ENCODE data around the gene BTNL3.
"Not testable (repeated sequence)": the region's sequence is repeated elsewhere in the genome, so short reads cannot be mapped to it uniquely, and the experiment has no call there.

BTNL3 gene

DNA sequence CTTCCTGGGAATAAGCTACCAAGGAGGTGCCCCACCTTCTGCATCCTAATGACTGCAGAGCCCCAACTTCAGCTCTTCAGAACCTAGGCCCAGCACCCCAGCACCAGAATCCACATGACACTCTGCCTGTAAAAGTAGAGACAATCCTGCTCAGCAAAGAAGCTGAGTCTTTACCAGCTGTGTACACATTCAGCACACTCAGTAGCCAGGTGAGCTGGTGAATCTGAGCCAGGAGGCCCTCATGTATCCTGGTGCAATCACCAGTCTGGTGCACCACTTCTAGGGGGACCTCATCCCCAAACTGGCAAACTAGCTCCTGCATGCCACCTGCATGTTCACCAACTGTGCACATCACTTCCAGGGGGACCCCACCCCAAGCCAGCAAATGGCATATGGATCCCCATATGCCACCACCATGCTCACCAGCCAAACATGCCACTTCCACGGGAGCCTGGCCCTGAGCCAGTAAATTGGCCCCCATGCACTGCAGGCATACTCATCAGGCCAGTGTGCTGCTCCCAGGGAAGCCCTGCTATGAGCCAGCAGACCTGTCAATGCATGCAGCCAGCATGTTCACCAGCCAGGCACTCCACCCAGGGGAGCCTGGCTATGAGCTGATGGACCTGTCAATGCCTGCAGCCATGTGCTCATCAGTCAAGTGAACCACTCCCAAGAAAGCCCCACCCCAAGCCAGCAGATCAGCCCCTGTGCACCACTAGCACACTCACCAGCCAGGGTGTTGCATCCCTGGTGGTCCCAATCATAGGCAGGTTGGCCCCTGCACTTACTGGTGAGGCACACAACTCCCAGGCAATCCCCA, 35.8 kb downstream of the BTNL3 start:
- no peak for DNase-seq

DNA sequence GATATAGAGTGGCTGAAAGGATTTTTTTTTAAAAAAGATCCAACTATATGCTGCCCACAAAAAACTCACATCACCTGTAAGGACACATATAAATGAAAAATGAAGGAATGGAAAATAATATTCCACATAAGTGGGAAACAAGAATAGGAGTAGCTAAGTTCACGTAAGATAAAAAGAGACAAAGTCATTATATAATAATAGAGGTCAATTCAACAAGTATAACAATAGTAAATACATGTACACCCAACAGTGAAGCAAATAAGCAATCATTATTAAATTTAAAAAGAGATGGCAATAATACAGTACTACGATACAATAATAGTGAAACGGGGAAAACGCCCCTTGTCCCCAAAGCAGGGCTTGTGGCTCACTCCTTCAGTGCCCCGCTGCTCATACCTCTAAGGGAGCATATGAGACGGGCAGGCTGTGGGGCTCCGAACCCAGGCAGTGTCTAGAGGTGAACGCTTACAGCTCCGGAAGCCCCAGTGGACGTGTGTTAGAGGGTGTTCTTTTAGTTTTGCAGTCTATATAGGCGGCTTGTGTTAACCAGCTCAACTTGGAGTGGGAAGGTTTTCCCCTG, 38.9 kb downstream of the BTNL3 start:
- no peak for DNase-seq

DNA sequence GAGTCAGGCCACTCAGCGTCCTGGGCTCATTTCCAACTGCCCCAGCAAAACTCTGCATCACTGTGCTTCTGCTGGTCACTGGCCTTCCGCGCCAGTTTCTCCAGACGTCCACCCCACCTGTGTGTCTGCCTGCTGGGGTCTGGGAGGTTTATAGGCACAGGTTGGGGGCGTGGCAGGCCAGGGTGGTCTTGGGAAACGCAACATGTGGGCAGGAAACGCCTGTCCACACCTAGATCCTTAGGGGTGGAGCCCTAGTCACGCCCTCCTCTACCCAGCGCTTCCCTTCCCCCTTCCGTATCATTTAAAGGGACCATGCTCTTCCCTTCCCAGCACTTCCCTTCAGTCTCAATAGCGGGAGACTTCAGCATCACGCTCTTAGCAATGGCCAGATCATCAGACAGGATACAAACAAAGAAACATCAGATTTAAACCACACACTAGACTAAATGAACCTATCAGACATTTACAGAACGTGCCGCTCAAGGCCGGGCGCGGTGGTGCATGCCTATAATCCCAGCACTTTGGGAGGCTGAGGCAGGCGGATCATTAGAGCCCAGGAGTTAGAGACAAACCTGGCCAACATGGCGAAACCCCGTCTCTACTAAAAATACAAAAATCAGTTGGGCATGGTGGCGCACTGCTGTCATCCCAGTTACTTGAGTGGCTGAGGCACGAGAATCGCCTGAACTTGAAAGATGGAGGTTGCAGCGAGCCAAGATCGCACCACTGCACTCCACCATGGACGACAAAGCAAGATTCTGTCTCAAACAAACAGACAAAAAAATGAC, 39.6 kb downstream of the BTNL3 start:
- DNase-seq = no peak

DNA sequence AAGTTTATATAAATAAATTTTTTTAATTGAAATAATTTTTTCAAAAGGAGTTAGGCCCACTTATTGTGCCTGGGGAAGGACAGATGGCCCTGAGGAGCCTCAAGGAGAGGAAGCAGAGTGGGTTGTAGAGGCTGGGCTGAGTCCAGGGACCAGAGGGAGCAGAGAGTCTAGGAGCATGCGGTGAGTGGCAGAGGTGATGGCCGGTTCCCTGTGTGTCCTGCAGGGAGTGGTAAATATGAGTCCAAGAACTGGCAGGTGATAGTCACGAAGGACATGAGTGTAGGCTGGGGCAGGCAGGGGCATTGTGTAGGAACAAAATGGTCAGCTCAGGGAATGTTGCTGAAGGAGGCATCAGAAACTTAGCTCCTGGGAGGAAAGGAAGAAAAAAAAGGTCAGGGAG, 43.1 kb downstream of the BTNL3 start:
- DNase-seq = no peak

DNA sequence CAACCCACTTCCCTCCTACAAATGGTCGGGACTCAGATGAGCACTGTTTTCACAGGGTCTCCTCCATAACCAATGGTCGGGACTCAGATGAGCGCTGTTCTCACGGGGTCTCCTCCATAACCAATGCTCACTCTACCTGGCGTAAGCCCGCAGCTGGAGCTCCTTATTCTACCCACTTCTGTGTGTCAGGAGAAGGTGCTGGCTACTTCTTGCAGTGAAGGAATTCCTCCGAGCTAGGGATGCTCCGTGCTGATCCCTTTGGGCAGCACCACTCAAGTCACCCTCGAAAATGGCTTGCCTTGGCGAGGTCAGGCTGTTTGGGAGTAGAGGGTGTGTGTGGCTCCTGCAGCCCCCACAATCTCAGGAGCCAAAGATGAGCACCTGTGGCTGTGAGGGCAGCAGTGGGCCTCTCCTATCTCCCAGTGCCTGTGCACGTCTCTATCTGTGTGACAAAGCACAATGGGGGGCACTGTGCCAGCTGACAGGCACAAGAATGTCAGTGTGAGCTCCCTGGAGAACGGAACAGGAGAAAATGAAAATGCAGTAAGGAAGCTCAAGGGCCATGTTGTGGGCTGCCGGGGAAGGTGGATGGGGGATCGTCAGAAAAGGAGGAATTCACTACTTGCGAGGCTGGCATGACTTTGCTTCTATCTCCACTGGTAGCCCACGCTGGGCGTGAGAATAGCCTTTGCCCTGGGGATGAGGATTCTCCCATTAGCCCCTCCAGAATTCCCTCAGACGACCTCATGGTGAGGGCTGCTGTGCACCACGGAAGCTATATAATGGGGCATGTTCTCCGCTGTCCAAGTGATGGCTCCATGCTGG, 47.6 kb downstream of the BTNL3 start:
- no peak for DNase-seq

DNA sequence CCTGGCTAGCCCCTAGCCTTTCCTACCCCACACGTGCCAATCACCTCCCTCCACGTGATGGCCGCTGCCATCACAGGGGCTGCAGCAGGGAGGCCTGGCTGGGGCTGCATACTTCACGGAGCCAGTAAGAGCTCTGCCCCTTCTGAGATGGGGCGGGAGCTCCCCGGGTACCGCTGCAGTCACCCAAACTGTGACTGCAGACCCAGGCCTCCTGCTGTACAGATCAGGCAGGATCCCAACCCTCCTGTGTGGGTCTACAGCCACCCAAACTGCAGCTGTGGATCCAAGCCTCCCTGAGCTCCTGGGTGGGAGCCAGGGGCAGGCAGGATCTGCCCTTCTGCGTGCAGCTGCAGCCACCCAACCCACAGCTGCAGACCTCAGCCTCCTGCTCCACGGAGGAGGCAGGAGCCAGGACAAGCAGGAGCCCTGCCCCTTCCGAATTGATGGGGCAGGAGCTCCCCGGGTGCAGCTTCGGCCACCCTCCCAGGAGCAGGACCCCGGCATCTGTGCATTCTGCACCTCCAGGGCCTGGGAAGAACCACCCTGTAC, 48.2 kb downstream of the BTNL3 start:
- no peak for DNase-seq

DNA sequence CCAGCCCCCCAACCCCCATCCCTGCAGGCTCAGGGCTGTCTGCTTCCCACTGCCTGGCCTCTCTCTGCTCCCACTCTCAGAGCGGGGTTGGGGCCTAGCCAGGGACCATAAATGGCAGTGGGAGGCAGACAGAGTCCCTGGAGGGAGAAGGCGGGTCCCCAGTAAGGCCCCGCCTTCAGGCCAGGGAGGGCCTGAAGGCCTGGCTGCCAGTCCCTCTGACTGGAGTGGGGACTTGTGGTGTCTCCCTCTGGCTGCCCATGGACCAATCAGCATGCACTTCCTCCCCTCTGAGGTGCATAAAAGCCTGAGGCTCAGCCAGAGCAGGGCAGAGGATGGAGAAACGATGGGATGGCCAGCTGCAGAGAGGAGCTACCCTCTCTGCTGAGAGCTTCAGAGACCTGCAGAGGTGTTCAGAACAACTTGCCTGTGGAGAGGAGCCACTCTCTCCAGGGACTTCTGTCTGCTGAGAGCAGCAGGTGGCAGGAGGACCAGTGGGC, 48.8 kb downstream of the BTNL3 start:
- no peak for DNase-seq

DNA sequence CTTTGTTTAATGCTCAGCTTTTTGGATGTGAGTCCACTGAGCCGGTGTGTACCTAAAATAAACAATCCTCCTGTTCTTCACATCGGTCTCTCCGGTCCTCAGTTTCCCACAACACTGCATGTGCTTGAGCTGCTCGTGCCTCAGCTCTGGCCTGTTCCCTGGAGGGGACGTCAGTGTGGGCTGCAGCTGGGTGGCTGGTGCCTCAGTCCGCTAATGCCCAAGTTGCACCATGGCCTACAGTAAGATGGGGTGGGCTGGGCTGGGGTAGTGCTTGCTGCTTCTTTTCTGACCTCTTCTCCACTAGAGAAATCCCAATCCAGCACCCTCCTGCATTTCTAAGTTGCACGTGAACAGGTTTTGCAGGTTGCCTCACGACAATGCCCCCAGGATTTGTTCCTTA, 50.8 kb downstream of the BTNL3 start:
- no peak for DNase-seq

DNA sequence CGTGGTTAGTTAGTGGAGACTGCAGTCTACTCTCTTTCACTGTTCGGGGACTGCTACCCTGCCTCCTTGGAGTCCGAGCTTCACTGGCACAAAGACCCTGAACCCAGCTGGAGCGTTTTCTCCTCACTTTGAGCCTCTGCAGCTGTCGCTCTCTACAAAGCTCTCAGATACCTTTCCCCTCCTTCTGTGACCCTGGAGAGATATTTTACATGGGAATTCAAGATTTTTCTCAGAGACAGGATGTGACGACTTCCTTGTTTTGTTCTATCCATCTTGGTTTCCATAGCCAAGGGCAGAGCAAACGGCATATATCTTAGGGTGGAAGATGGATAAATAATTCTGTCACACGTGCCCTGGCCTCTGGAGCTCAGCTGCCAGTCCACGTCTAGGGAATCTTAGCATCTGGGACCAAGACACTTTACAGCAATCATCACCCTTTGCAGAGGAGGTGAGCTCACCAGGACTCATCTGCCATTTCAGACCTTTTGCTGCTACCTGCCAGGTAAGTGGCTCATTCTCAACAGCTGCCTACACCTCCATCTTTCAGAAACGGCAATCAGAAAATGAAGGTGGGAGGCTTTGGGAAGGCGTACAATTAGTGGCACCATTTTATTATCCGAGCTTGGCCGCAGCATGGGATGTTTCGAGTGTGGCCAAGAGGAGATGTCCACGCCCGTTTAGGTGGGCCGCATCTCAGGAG, 51.4 kb downstream of the BTNL3 start, which contains the start of gene BTNL9:
Gene BTNL9, plus strand, starts transcription at position 336 of the 700 bp plus-strand sequence. CDS start 5,224 bp downstream, outside the sequence.
- DNase-seq = no peak

DNA sequence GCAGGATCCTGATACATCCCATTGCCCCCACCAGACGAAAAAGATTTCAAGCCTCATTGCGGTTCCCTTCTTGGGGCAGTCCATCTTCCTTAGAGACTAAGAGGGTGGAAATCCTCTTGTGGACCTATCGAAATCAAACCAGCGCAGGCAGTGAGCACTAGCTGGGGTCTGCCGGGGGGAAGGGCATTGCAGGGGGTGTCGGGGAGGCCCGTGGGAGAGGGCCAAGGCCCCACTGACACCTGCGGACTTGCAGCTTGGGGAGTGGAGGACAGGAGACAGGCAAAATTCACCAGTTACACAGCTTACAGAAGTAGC, 51.9 kb downstream of the BTNL3 start:
- no peak for DNase-seq

DNA sequence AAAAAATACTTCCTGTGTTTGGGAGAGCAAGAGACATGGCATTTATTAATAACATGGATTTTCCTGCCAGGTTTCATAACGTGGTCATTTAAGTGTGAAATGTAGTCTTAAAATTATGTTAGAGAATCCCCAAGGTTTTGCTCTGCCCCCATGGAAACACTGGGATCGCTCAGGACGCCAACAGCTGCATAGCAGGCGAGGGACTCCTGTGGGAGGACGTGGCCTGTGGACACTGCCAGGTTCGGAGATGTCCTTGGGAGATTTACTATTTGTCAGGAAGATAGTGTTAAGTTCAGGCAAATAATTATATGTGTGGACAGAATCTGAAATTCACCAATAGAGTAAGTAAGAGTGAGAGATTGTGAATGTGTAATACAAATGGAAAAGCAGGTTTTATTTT, 52.4 kb downstream of the BTNL3 start:
- no peak for DNase-seq

DNA sequence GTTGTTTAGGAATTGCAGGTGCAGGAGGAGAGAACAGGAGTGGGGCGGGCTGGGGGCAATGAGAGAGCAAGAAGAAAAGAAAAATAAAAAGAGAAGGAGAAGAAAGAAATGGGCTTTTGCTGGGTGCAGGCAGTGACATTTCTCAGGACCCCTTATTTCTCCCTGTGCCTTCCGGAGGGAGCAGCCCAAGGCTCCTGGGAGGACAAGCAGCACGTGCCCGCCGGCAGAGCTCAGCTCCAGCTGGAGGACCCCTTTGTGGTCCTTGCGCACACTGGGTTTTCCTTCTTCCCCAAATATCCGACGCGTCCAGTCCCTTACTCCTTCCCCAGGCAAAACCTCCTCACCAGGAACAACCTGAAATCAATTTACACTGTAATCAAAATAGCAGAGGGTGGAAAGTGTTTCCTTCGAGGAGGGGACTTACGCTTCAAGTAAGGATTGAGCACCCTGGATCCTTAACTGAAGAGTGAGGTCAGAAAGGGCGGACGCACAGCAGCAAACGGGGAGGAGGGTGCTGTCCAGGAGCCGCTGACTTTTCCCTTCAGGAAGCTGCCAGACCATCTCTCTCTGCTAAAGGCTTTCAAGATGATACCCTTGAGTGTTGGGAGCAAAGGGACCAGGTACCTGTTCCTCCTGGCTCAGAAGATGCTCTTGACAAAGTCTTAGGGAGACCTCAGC, 53.5 kb downstream of the BTNL3 start:
- DNase-seq = no peak

DNA sequence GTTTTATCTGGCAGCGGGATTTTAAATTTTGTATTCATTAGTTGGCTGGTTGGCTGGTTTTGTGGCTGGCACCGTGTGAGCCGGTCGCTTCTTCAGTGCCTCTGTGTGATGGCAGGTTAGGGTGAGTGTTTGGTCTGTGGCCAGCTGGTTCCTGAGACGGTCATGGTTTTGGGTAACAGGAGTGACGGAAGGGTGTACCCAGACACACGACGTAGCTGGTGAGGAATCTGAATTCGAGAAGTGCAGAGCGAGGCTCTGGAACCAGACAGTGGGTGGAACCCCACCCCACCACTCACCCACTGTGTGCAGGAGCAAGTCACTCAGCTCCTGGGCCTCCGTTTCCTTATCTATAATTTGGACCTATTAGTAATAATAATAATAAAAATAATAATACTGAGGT, 54.1 kb downstream of the BTNL3 start:
- DNase-seq = no peak

DNA sequence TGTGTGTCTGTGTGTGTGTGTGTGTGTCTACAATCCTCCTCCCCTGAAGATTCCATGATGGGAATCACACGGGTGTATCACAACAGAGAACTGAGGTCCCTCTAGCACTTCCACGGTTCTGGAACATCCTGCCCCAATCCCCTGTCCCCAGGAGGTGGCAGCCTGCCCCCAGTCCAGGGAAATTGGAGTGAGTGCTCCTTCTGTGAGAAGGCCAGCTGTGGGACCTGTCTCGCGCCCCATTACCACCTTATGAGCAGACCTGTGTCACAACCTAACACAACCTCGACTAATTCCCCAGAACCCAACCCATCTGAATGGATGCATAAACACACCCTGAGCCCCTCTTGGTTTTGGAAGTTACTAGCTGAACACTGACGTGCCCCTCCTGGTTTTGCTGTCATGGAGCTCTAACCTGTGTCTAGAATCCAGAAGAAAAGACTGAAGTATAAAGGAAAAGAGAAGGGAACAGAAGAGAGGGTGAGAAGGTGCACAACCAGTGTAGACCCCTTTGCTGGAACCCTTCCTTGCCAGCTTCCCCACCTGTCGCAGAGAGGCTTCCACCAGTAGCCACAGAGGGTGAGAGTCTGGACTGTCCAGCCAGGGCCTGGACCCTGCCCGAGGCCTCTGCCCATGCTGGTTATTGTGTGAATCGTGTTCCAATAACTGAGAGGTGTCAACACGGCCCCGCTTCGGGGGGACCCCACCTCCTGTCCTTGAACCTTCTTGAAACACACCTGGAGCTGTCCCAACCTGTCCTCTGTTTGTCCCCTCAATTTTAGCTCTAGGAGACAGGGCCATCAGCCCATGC, 54.8 kb downstream of the BTNL3 start:
- DNase-seq = no peak

DNA sequence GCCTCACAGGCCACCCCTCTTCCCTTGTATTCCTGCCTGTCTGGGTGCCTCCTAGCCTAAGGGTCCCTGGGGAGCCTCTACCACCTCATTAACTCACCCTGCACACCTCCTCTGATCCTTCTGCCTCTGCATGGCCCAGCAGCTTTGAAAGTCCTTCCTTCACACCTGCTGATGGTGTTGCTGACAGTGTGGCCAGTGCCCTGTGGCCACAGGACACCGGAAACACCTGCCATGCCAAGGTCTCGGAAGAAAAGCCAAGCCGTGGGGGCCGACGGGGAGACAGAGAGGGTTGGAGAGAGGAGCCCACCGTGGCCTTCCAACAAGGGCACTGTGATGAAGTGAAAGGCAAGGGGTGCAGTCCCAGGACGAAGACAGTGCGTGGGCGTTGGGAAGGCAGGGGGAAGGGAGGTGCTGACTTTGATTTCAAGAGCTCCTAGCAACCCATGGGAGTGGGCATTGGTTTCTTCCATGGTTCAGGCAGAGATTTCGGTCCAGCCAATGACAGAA, 55.5 kb downstream of the BTNL3 start:
- DNase-seq = no peak

DNA sequence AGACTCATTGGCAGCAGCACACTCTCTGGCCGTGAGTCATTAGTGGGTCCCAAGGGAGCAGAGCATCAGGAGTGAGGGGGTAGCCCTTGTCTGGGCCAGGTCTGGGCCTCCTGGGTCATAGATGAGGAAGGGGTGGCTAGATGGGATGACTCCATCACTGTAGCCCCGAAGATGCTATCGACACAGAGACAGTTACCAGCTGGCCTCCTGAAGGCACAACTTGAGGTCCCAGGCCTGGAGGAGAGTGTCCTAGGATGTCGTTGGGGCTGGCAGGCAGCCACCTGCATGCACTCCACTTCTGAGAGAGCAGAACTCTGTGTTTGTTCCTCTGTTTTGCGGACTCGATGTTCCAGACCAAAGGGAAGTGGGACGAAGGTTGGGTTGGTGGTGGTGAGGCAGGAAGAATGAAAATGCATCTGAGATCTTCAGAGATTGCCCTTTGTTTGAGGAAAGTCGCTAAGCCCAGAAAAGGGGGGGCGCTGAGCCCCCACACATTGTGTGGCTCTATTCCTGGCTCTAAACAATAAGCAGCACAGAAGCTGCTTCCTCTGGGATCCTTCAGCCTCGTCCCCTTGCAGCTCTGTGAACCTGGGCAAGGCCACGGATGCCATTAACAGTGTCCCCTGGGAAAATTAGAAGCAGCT, 56.1 kb downstream of the BTNL3 start:
- no peak for DNase-seq

DNA sequence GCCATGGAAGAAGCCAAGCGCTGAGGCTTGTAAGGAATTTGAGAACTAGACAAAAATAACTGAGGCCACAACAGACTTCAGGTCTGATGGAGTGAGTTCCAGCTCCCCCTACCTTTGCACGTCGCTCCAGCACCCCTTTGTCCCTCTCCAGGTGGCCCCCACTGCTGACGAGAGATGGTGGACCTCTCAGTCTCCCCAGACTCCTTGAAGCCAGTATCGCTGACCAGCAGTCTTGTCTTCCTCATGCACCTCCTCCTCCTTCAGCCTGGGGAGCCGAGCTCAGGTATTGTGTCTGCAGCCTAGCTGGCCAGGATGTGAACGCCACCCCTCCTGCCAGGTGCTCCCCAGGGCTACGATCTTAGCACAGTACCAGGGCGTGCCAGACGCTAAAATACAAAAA, 56.7 kb downstream of the BTNL3 start:
- DNase-seq = no peak

DNA sequence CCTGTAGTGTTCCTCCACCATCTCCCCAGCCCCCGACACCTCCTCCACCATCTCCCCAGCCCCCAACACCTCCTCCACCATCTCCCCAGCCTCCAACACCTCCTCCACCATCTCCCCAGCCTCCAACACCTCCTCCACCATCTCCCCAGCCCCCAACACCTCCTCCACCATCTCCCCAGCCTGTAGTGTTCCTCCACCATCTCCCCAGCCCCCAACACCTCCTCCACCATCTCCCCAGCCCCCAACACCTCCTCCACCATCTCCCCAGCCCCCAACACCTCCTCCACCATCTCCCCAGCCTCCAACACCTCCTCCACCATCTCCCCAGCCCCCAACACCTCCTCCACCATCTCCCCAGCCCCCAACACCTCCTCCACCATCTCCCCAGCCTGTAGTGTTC, 57.2 kb downstream of the BTNL3 start:
- not testable (repeated sequence) for DNase-seq

DNA sequence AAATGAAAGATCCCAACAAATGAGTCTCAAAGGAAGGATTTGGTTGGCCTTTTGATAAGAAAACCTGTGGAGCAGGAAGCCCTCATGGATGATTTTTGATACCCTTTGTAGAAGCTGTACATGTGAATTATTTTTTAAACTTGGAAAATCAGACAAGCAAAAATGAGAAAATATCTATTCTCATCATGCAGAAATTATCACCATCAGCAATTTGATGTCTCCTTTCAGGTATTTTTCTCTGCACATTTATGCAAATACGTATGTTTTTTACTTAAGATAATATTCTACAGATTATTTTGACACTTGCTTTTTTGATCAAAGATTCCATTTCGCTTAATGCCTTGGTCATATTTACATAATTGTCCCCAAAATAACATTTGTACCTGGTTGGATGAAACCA, 58.6 kb downstream of the BTNL3 start:
- no peak for DNase-seq

DNA sequence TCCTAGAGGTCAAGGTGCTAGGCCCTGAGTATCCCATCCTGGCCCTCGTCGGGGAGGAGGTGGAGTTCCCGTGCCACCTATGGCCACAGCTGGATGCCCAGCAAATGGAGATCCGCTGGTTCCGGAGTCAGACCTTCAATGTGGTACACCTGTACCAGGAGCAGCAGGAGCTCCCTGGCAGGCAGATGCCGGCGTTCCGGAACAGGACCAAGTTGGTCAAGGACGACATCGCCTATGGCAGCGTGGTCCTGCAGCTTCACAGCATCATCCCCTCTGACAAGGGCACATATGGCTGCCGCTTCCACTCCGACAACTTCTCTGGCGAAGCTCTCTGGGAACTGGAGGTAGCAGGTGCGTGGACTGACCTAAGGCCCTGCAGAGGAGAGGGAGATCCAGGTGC, 59.3 kb downstream of the BTNL3 start:
- no peak for DNase-seq

Data from suppressor macrophage (primary cell).